HG03571 (cell line): ENCODE data around the gene ZC3H8.
"Not testable (repeated sequence)": the region's sequence is repeated elsewhere in the genome, so short reads cannot be mapped to it uniquely, and the experiment has no call there.

ENCODE experiments used
- ATAC-seq: cut with Tn5 transposase; IDR thresholded peaks from one replicate; pipeline ENCODE4 v1.9.1; 2021; ENCODE audit not compliant: unreplicated experiment

Gene ZC3H8

GRCh38 chr2:112254466-112255240 lies at the start of gene ZC3H8:
ZC3H8 (minus strand) TSS chr2:112255042; CDS start chr2:112254981, 61 bp downstream.
- ATAC-seq: peak; percentile 90

- ATAC-seq: no peak
Observed at GRCh38 chr2:112304298-112304941, 49.6 kb upstream of the ZC3H8 start.

GRCh38 chr2:112301973-112302372 lies 47.1 kb upstream of the ZC3H8 start:
- ATAC-seq: no peak

- ATAC-seq: no peak
Observed at GRCh38 chr2:112301171-112301584, 46.3 kb upstream of the ZC3H8 start.

GRCh38 chr2:112296407-112296806 lies 41.6 kb upstream of the ZC3H8 start:
- no peak for ATAC-seq

GRCh38 chr2:112295407-112296078 lies 40.7 kb upstream of the ZC3H8 start:
- no peak for ATAC-seq

- ATAC-seq: no peak
Observed at GRCh38 chr2:112293636-112294401, 39.0 kb upstream of the ZC3H8 start.

GRCh38 chr2:112290648-112291047 lies 35.8 kb upstream of the ZC3H8 start:
- no peak for ATAC-seq

- ATAC-seq: no peak
Observed at GRCh38 chr2:112290088-112290487, 35.2 kb upstream of the ZC3H8 start.

GRCh38 chr2:112283535-112283934 lies 28.7 kb upstream of the ZC3H8 start:
- ATAC-seq: not testable (repeated sequence)

- ATAC-seq: not testable (repeated sequence)
Observed at GRCh38 chr2:112282066-112282465, 27.2 kb upstream of the ZC3H8 start.

- ATAC-seq: no peak
Observed at GRCh38 chr2:112277596-112278220, 22.9 kb upstream of the ZC3H8 start.

GRCh38 chr2:112276954-112277353 lies 22.1 kb upstream of the ZC3H8 start:
- ATAC-seq: no peak

- peak; percentile 50 for ATAC-seq
Observed at GRCh38 chr2:112275887-112276773, 21.3 kb upstream of the ZC3H8 start.

- peak; percentile 93 for ATAC-seq
Observed at GRCh38 chr2:112275311-112275886, 20.6 kb upstream of the ZC3H8 start, which contains the start of gene ZC3H6. ZC3H6 (plus strand) TSS chr2:112275597; CDS start chr2:112275995, 398 bp downstream.

GRCh38 chr2:112273349-112273748 lies 18.5 kb upstream of the ZC3H8 start:
- no peak for ATAC-seq

GRCh38 chr2:112272669-112273068 lies 17.8 kb upstream of the ZC3H8 start:
- no peak for ATAC-seq

- no peak for ATAC-seq
Observed at GRCh38 chr2:112268547-112268946, 13.7 kb upstream of the ZC3H8 start.

- no peak for ATAC-seq
Observed at GRCh38 chr2:112262876-112263275, 8.0 kb upstream of the ZC3H8 start.
